Neural cell (in vitro differentiated cells): ENCODE results near the gene MEA1. TPM values are rescaled to one million over a fixed set of nuclear protein-coding genes. Genes with fewer than 3 reads are reported as not detected.
A peak's percentile ranks its signal among the peaks of the same experiment; 100 is the strongest.

Experiments
- H2AFZ ChIP-seq: fragments of 200-600, 300-800 bp; sonication (generic), shearing (Covaris generic); 2 replicates; pipeline ENCODE4 v1.6.0; 2014; ENCODE audit warnings: low read depth, mild to moderate bottlenecking, antibody characterized with exemption, low read length, moderate library complexity
- H3F3A ChIP-seq: fragments of 200-600 bp; shearing (Covaris generic); 2 replicates; pipeline ENCODE4 v1.6.1; 2016; ENCODE audit warnings: mild to moderate bottlenecking, moderate library complexity, mixed read lengths, antibody characterized with exemption, low read length; ENCODE audit not compliant: insufficient read depth, poor library complexity, severe bottlenecking
- H3K27ac ChIP-seq: fragments of 200-600, 300-800 bp; sonication (generic), shearing (Covaris generic); 2 replicates; pipeline ENCODE4 v1.5.1; 2014; ENCODE audit warnings: mild to moderate bottlenecking, low read length, moderate library complexity
- H3K27me3 ChIP-seq: fragments of 300-800, 200-600 bp; sonication (generic), shearing (Covaris generic); 2 replicates; pipeline ENCODE4 v1.6.0; 2014; ENCODE audit warnings: mild to moderate bottlenecking, low read depth, low read length, moderate library complexity; ENCODE audit not compliant: insufficient read depth
- H3K36me3 ChIP-seq: fragments of 300-800, 200-600 bp; sonication (generic), shearing (Covaris generic); 2 replicates; pipeline ENCODE4 v1.5.1; 2014; ENCODE audit warnings: mild to moderate bottlenecking, antibody characterized with exemption, low read length, moderate library complexity; ENCODE audit not compliant: insufficient read depth
- H3K4me2 ChIP-seq: fragments of 300-800, 200-600 bp; sonication (generic), shearing (Covaris generic); 2 replicates; pipeline ENCODE4 v1.6.0; 2014; ENCODE audit warnings: mild to moderate bottlenecking, low read length
- H3K4me3 ChIP-seq: fragments of 300-800, 200-600 bp; sonication (generic), shearing (Covaris generic); 2 replicates; pipeline ENCODE4 v1.5.1; 2014; ENCODE audit warnings: mild to moderate bottlenecking, low read length, moderate library complexity
- H3K79me2 ChIP-seq: fragments of 200-600 bp; shearing (Covaris generic); replicated peaks from 2 replicates; pipeline ENCODE4 v1.6.0; 2014; ENCODE audit warnings: mild to moderate bottlenecking, low read length, moderate library complexity; ENCODE audit not compliant: insufficient read depth
- H3K9ac ChIP-seq: fragments of 300-800, 200-600 bp; sonication (generic), shearing (Covaris generic); 2 replicates; pipeline ENCODE4 v1.6.1; 2016; ENCODE audit warnings: mild to moderate bottlenecking, low read length, mixed read lengths
- H3K9me2 ChIP-seq: fragments of 200-600 bp; shearing (Covaris generic); 2 replicates; pipeline ENCODE4 v1.6.1; 2016; ENCODE audit warnings: mild to moderate bottlenecking, low read length, mixed read lengths; ENCODE audit not compliant: insufficient read depth
- H3K9me3 ChIP-seq: fragments of 200-600, 300-800 bp; sonication (generic), shearing (Covaris generic); 2 replicates; pipeline ENCODE4 v1.6.1; 2016; ENCODE audit warnings: mild to moderate bottlenecking, mixed run types, low read length, moderate library complexity, mixed read lengths
- H4K20me1 ChIP-seq: fragments of 200-600 bp; shearing (Covaris generic); 2 replicates; pipeline ENCODE4 v1.6.1; 2016; ENCODE audit warnings: mild to moderate bottlenecking, mixed run types; ENCODE audit not compliant: insufficient read depth
- EP300 ChIP-seq: fragments of 450-650 bp; conservative IDR thresholded peaks from 2 replicates; pipeline ENCODE4 v1.6.1; 2014; ENCODE audit warnings: antibody characterized with exemption, mild to moderate bottlenecking, moderate library complexity; ENCODE audit not compliant: poor library complexity, severe bottlenecking
- EZH2 ChIP-seq: fragments of 200-600, 300-800 bp; shearing (Covaris generic), sonication (generic); IDR thresholded peaks from 2 replicates; pipeline ENCODE4 v1.6.1; 2014; ENCODE audit warnings: antibody characterized with exemption, low read length, borderline replicate concordance, mild to moderate bottlenecking; ENCODE audit not compliant: insufficient read depth, poor library complexity, severe bottlenecking
- MXI1 ChIP-seq: fragments of 450-650 bp; conservative IDR thresholded peaks from 2 replicates; pipeline ENCODE4 v1.6.1; 2014; ENCODE audit warnings: antibody characterized with exemption, mild to moderate bottlenecking; ENCODE audit not compliant: poor library complexity, severe bottlenecking
- POLR2AphosphoS5 ChIP-seq: IDR thresholded peaks from 2 replicates; pipeline ENCODE4 v1.6.1; 2012
- RAD21 ChIP-seq: fragments of 450-650 bp; conservative IDR thresholded peaks from 2 replicates; pipeline ENCODE4 v1.6.1; 2014; ENCODE audit warnings: antibody characterized with exemption, mild to moderate bottlenecking, moderate library complexity
- SMC3 ChIP-seq: fragments of 450-650 bp; conservative IDR thresholded peaks from 2 replicates; pipeline ENCODE4 v1.6.1; 2014; ENCODE audit warnings: antibody characterized with exemption, mild to moderate bottlenecking, moderate library complexity; ENCODE audit not compliant: poor library complexity
- TAF1 ChIP-seq: IDR thresholded peaks from 2 replicates; pipeline ENCODE4 v1.6.1; 2012; ENCODE audit warnings: low read depth
- polyA plus RNA-seq: library from polyadenylated mRNA; depleted of rRNA; stranded (reverse); fragments of >200 nt; gene quantifications from 2 replicates; pipeline ENCODE4 v1.2.3, GENCODE V29; 2014
- TF ChIP-seq, protein P1 (sequence below): IDR thresholded peaks from 2 replicates; pipeline ENCODE4 v1.6.1; 2012; ENCODE audit warnings: borderline replicate concordance
- TF ChIP-seq, protein P2 (sequence below): fragments of 450-650 bp; IDR thresholded peaks from 2 replicates; pipeline ENCODE4 v1.5.1; 2014; ENCODE audit warnings: antibody characterized with exemption, mild to moderate bottlenecking, moderate library complexity; ENCODE audit not compliant: poor library complexity, severe bottlenecking

Gene MEA1
- polyA plus RNA-seq, 1 donor from 2014 or later = 119 TPM

DNA sequence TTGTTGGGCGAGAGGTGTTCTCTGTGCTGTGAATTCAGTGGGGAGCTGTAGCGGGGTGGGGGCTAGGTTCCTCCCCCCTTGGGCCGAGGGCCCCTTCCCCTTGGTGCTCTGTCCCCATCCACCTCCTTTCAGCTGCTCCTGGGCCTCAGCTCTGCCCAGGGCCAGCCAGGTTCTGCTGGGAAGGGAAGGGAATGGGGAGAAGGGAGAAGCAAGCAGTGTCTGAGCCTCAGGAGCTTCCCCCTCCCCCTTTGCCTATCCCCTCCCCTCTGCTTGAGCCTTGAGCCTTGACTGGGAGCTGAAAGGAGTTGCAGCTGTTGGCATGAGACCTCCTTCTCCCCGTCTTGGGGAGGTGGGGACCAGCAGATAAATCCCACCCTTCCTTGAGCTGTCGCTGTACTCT lies 7.1 kb upstream of the MEA1 start:
- peak overlapping the region; percentile 80 for H3K4me2 ChIP-seq
- TF ChIP-seq EP300 = no peak
- no peak for TF ChIP-seq SMC3
- no peak for TF ChIP-seq TAF1
- TF ChIP-seq MXI1 = no peak
- no peak for TF ChIP-seq RAD21
- no peak for TF ChIP-seq POLR2AphosphoS5
- TF ChIP-seq, protein P1, sequence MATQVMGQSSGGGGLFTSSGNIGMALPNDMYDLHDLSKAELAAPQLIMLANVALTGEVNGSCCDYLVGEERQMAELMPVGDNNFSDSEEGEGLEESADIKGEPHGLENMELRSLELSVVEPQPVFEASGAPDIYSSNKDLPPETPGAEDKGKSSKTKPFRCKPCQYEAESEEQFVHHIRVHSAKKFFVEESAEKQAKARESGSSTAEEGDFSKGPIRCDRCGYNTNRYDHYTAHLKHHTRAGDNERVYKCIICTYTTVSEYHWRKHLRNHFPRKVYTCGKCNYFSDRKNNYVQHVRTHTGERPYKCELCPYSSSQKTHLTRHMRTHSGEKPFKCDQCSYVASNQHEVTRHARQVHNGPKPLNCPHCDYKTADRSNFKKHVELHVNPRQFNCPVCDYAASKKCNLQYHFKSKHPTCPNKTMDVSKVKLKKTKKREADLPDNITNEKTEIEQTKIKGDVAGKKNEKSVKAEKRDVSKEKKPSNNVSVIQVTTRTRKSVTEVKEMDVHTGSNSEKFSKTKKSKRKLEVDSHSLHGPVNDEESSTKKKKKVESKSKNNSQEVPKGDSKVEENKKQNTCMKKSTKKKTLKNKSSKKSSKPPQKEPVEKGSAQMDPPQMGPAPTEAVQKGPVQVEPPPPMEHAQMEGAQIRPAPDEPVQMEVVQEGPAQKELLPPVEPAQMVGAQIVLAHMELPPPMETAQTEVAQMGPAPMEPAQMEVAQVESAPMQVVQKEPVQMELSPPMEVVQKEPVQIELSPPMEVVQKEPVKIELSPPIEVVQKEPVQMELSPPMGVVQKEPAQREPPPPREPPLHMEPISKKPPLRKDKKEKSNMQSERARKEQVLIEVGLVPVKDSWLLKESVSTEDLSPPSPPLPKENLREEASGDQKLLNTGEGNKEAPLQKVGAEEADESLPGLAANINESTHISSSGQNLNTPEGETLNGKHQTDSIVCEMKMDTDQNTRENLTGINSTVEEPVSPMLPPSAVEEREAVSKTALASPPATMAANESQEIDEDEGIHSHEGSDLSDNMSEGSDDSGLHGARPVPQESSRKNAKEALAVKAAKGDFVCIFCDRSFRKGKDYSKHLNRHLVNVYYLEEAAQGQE = no peak
- no peak for TF ChIP-seq EZH2
- TF ChIP-seq, protein P2, sequence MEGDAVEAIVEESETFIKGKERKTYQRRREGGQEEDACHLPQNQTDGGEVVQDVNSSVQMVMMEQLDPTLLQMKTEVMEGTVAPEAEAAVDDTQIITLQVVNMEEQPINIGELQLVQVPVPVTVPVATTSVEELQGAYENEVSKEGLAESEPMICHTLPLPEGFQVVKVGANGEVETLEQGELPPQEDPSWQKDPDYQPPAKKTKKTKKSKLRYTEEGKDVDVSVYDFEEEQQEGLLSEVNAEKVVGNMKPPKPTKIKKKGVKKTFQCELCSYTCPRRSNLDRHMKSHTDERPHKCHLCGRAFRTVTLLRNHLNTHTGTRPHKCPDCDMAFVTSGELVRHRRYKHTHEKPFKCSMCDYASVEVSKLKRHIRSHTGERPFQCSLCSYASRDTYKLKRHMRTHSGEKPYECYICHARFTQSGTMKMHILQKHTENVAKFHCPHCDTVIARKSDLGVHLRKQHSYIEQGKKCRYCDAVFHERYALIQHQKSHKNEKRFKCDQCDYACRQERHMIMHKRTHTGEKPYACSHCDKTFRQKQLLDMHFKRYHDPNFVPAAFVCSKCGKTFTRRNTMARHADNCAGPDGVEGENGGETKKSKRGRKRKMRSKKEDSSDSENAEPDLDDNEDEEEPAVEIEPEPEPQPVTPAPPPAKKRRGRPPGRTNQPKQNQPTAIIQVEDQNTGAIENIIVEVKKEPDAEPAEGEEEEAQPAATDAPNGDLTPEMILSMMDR = no peak
- peak overlapping the region; percentile 89 for H3K9ac ChIP-seq
- H2AFZ ChIP-seq = peak overlapping the region; percentile 45
- no peaks in the 10 kb centered on the region for H3K27me3 ChIP-seq
- H4K20me1 ChIP-seq = no peaks in the 10 kb centered on the region
- H3K79me2 ChIP-seq = peaks cover 16% of the 10 kb centered on the region
- no peaks in the 10 kb centered on the region for H3K9me3 ChIP-seq
- no peaks in the 10 kb centered on the region for H3K9me2 ChIP-seq
- peak overlapping the region; percentile 84 for H3K27ac ChIP-seq
- H3F3A ChIP-seq = no peaks in the 10 kb centered on the region
- no peaks in the 10 kb centered on the region for H3K36me3 ChIP-seq
- H3K4me3 ChIP-seq = peak overlapping the region; percentile 86

DNA sequence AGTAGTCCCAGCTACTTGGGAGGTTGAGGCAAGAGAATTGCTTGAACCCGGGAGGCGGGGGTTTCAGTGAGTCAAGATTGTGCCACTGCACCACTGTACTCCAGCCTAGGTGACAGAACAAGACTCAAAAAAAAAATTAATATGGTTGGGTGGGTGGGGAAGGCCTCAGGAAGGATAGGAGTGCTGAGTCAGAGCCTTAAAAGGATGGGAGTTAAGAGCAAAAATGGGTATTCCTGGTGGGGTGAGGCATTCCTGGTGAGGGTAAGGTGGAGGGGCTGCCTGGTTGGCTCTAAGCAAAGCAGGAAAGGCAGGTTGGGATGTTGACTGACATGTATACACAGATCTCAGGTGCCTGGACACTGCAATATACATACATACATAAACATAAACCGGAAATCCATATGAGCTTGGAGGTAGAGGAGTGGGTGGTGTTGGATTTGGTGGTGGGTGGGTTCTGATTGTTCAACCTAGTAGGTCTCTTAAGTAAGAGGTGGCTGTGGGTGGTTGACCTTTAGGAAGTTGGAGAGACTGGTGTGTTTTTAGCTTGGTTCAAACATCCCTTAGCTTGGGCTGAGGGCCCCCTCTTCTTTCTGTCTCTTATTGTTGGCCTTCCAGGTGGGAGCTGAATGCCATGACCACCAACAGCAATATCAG lies 6.4 kb upstream of the MEA1 start:
- no peak overlapping the region for H2AFZ ChIP-seq
- H4K20me1 ChIP-seq = no peaks in the 10 kb centered on the region
- no peak overlapping the region for H3K4me3 ChIP-seq
- H3K9me2 ChIP-seq = no peaks in the 10 kb centered on the region
- no peak overlapping the region for H3K4me2 ChIP-seq
- H3K36me3 ChIP-seq = no peaks in the 10 kb centered on the region
- no peaks in the 10 kb centered on the region for H3K9me3 ChIP-seq
- no peak overlapping the region for H3K27ac ChIP-seq
- peaks cover 23% of the 10 kb centered on the region for H3K79me2 ChIP-seq
- H3K9ac ChIP-seq = no peak overlapping the region
- H3K27me3 ChIP-seq = no peaks in the 10 kb centered on the region
- TF ChIP-seq EP300 (no peak), RAD21 (no peak), MXI1 (no peak), POLR2AphosphoS5 (no peak), SMC3 (no peak), TAF1 (no peak), EZH2 (no peak)
- TF ChIP-seq, protein P1 = no peak
- TF ChIP-seq, protein P2 = no peak
- no peaks in the 10 kb centered on the region for H3F3A ChIP-seq
